GM12878 (cell line): Measurements from ENCODE around the gene MPRIP.

Experiments used
- CBX5 ChIP-seq: sonication (generic); IDR thresholded peaks from 2 replicates; pipeline ENCODE4 v1.6.1; 2016; ENCODE audit warnings: low read depth, moderate library complexity, mild to moderate bottlenecking, inconsistent platforms
- RFX5 ChIP-seq: IDR thresholded peaks from 2 replicates; pipeline ENCODE4 v1.6.1; 2011; ENCODE audit warnings: low read depth, low read length, improper control_type of control experiment
- RUNX3 ChIP-seq: IDR thresholded peaks from 2 replicates; pipeline ENCODE4 v1.6.1; 2012; ENCODE audit warnings: low read length, inconsistent platforms
- SREBF2 ChIP-seq: IDR thresholded peaks from 2 replicates; pipeline ENCODE4 v1.6.1; 2012; ENCODE audit warnings: mild to moderate bottlenecking, low read length
- TF ChIP-seq, protein P1 (sequence below), 3 experiments: IDR thresholded peaks in 2 of 3; conservative IDR thresholded peaks in 1 of 3; 2 replicates each; pipeline ENCODE4 v1.5.1; 2011; ENCODE audit warnings: low read depth in 3 of 3, low read length in 3 of 3, mild to moderate bottlenecking in 3 of 3, control low read depth in 2 of 3, moderate library complexity in 2 of 3, inconsistent platforms in 1 of 3, mixed read lengths in 1 of 3; ENCODE audit not compliant: control insufficient read depth in 2 of 3, insufficient read depth in 1 of 3; ENCODE audit errors: extremely low read depth in 1 of 3

DNA sequence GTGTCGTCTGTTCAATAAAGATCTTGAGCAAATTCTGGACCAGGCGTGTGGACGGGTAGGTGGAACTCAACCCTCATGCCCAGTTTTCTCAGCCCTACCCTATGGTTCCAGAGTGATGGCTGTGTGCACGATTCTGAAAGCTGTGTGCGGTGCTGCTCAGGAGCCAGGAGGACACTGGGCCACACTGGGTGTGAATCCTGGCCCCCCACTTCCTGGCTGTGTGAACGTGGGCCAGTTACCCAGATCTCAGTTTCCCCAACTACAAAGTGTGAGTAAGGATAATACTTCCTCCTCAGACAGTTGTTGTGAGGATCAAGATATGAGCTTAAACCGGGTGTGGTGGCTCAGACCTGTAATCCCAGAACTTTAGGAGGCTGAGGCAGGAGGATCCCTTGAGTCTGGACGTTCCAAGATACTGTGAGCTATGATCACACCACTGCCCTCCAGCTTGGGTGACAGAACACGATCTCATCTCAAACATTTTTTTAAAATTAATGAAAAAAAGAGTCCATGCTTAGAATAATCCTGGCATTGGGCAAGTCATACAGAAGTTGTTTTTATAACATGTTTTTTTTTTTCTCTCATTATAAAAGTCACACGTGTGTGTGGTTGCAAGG is 14.7 kb upstream of the MPRIP start:
- TF ChIP-seq, protein P1, sequence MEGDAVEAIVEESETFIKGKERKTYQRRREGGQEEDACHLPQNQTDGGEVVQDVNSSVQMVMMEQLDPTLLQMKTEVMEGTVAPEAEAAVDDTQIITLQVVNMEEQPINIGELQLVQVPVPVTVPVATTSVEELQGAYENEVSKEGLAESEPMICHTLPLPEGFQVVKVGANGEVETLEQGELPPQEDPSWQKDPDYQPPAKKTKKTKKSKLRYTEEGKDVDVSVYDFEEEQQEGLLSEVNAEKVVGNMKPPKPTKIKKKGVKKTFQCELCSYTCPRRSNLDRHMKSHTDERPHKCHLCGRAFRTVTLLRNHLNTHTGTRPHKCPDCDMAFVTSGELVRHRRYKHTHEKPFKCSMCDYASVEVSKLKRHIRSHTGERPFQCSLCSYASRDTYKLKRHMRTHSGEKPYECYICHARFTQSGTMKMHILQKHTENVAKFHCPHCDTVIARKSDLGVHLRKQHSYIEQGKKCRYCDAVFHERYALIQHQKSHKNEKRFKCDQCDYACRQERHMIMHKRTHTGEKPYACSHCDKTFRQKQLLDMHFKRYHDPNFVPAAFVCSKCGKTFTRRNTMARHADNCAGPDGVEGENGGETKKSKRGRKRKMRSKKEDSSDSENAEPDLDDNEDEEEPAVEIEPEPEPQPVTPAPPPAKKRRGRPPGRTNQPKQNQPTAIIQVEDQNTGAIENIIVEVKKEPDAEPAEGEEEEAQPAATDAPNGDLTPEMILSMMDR (IDR thresholded peaks at IDR 0.05 in 2 of 3, conservative IDR thresholded peaks at IDR 0.05 in 1 of 3; ENCODE audit: control insufficient read depth in 2 of 3, extremely low read depth in 1 of 3, insufficient read depth in 1 of 3, low read depth in 3 of 3, low read length in 3 of 3) = no peak
- TF ChIP-seq RFX5 (no peak), RUNX3 (no peak), CBX5 (no peak), SREBF2 (no peak)
